Astrocyte of the spinal cord (primary cell): ENCODE data around the gene LRCOL1.

Experiments
- DNase-seq: peaks from one replicate; pipeline ENCODE4 v3.0.0; 2011; ENCODE audit warnings: low read depth, low spot score
- H3K4me3 ChIP-seq: 2 replicates; pipeline ENCODE4 v1.5.1; 2011; ENCODE audit warnings: low read depth, mild to moderate bottlenecking, low read length, moderate library complexity
- in situ Hi-C: cut with HindIII; loops from 2 replicates; pipeline ENCODE4 v1.10.0; 2017; ENCODE audit warnings: low sequenced_read_pairs
- TF ChIP-seq, protein P1 (sequence below): IDR thresholded peaks from 2 replicates; pipeline ENCODE4 v1.5.1; 2012; ENCODE audit warnings: low read depth, mild to moderate bottlenecking, low read length, inconsistent platforms

The LRCOL1 gene

DNA sequence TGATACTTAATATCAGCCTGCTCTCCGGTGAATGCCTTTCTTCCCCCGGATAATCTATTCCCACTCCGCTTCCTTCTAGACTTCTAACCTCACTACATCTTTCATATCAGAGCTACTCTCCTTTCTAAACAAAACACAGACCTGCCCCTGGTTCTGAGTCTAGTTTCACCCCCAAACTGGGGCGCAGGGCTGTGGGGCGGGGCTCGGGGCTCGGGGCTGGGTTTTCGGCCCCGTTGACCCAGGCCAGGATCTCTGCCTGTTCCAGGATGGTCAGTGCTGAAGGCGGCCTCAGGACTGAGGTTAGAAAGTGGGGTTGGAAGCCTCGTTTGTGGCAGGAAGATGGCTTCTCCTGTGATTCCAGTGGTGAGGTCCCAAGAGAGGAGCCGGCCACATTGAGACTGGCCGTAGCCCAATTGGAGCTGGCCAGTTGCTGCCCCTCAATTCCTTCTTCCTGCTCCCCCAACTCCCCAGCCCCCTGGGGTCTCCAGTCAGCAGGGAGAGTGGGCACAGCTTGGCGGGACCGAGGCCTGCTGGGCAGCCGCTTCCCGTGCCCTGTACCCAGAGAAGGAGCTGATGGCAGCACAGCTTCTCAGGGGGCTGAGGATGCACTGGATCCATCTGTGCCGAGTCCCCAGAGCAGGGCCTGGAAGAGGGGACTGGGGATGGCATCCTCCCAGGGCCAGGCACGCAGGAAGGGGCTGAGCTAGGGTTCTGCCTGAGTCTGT lies 52.9 kb downstream of the LRCOL1 start:
- DNase-seq, result no peak
- in situ Hi-C loops, result no loop called here
- H3K4me3 ChIP-seq, result no peak overlapping the region
- TF ChIP-seq, protein P1, sequence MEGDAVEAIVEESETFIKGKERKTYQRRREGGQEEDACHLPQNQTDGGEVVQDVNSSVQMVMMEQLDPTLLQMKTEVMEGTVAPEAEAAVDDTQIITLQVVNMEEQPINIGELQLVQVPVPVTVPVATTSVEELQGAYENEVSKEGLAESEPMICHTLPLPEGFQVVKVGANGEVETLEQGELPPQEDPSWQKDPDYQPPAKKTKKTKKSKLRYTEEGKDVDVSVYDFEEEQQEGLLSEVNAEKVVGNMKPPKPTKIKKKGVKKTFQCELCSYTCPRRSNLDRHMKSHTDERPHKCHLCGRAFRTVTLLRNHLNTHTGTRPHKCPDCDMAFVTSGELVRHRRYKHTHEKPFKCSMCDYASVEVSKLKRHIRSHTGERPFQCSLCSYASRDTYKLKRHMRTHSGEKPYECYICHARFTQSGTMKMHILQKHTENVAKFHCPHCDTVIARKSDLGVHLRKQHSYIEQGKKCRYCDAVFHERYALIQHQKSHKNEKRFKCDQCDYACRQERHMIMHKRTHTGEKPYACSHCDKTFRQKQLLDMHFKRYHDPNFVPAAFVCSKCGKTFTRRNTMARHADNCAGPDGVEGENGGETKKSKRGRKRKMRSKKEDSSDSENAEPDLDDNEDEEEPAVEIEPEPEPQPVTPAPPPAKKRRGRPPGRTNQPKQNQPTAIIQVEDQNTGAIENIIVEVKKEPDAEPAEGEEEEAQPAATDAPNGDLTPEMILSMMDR, result no peak

DNA sequence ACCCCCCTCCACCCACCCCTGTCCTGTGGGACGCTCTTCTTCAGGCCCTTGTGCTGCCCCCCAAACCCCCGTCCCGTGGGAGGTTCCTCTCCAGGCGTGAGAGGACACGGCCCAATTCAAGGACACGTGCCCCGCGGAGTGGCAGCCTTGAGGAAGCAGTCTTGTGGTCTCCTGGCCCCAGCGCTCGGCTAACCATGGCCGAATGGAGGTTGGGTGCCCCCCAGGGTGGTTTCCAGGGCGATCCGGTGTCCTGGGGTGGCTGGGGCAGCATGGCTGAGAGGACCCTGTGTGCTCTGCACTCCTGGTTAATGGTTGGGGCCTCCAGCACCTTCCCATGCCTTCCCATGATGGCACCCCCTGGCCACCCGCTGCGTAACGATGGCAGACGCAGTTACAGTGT lies 53.6 kb downstream of the LRCOL1 start:
- no peak for DNase-seq
- H3K4me3 ChIP-seq, result no peak overlapping the region
- in situ Hi-C loops, result no loop called here
- TF ChIP-seq, protein P1, result no peak

GRCh38 chr12:132556216-132556615 lies 54.2 kb downstream of the LRCOL1 start:
- no peak overlapping the region for H3K4me3 ChIP-seq
- no peak for DNase-seq
- TF ChIP-seq, protein P1, result no peak
- in situ Hi-C loops, result no loop called here

GRCh38 chr12:132555686-132556085 lies 54.7 kb downstream of the LRCOL1 start:
- no peak overlapping the region for H3K4me3 ChIP-seq
- in situ Hi-C loops, result no loop called here
- TF ChIP-seq, protein P1, result no peak
- no peak for DNase-seq

GRCh38 chr12:132554845-132555630 lies 55.3 kb downstream of the LRCOL1 start:
- TF ChIP-seq, protein P1, result peak; percentile 37
- no peak for DNase-seq
- H3K4me3 ChIP-seq, result no peak overlapping the region
- in situ Hi-C loops, result no loop called here
